Medulla oblongata (tissue), 1 donor: ENCODE results near the gene RAB22A.
"Not testable (repeated sequence)": the region's sequence is repeated elsewhere in the genome, so short reads cannot be mapped to it uniquely, and the experiment has no call there.

Experiments
- DNase-seq: peaks from one replicate; pipeline ENCODE4 v3.0.0-alpha.2; 2015; ENCODE audit errors: extremely low spot score

The RAB22A gene

DNA sequence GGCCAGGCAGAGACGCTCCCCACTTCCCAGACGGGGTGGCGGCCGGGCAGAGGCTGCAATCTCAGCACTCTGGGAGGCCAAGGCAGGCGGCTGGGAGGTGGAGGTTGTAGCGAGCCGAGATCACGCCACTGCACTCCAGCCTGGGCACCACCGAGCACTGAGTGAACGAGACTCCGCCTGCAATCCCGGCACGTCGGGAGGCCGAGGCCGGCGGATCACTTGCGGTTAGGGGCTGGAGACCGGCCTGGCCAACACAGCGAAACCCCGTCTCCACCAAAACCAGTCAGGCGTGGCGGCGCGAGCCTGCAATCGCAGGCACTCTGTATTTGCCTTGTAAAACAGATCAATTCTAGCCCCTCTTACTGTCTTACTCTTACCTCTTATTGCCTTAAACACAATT, 105.3 kb downstream of the RAB22A start:
- not testable (repeated sequence) for DNase-seq

DNA sequence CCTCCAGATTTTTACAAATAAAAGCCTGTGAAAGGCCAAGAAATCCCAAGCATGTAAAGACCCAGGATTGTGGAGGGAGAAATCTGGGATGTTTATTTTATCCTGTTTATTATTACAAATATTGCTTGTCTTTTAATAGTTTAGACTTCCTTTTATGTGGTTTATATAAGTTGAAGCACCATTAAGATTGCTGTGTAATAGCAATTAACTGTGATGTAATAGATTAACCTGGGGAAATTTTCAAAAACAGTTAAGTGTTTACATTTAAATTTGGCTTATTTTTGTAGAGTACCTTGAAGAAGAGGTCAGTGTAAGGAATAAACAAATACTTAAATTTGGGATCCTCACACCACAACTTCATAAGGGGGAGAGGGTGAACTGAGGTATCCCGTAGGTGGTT, 106.5 kb downstream of the RAB22A start:
- DNase-seq = no peak

DNA sequence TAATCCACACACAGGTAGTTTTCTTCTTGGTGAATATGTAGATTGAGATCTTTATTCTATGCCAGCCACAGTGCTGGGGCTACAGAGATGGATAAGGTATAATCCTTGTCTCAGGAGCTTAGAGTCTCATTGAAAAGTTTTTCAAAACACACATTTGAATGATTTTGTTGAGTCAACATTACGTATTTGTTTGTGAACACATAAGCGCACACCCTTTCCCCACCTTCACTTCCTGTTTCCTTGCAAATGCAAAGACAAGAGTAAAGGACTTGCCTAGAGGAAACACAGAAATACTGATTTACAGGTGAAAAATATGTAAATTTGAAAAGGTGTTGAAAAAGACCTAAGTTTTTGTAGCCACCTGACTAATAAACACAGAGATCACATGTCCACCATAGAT, 107.3 kb downstream of the RAB22A start:
- no peak for DNase-seq
